Amygdala (tissue), 56 donors: ENCODE measurements around the gene IGFL2.
A peak's percentile ranks its signal among the peaks of the same experiment; 100 is the strongest.
"Not testable (repeated sequence)": the region's sequence is repeated elsewhere in the genome, so short reads cannot be mapped to it uniquely, and the experiment has no call there.

Experiments used
- DNase-seq, 56 donors: peaks; one replicate each; lab custom pipeline; 2025; lab: John Stamatoyannopoulos, UW

Gene IGFL2

GRCh38 chr19:46147791-46148288 lies at the start of gene IGFL2:
Gene IGFL2 (plus strand): TSS chr19:46148238. CDS start chr19:46148279, 41 bp downstream.
- DNase-seq = no peak

- no peak for DNase-seq
Measured at GRCh38 chr19:46100344-46100743, 47.7 kb upstream of the IGFL2 start.

GRCh38 chr19:46101293-46101692 lies 46.7 kb upstream of the IGFL2 start:
- DNase-seq = no peak

- DNase-seq = not testable (repeated sequence)
Measured at GRCh38 chr19:46102333-46102732, 45.7 kb upstream of the IGFL2 start.

DNA sequence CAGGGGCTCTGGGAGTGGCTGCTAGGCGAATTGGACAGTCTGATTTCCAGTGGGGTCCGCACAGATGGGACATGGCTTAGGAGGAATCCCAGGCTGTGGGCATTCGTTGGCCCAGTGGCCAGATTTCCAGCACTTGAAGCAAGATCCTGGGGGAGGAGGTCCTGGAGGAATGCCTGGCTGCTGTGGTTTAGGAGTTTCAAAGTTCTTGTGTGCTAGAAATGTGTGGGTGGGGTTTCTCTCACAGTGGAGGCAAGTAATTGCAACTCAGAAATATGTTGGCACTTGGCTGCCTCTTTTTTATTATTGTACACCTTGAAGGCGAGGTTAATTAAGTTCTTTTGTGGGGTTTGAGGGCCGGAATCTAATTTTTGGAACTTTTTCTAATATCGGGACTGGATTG lies 40.7 kb upstream of the IGFL2 start:
- DNase-seq = no peak

- no peak for DNase-seq
Measured at GRCh38 chr19:46109876-46110275, 38.2 kb upstream of the IGFL2 start.

GRCh38 chr19:46111376-46111775 lies 36.7 kb upstream of the IGFL2 start:
- peak in 2 of 56 donors; percentile 19 to 22 for DNase-seq

GRCh38 chr19:46112527-46112926 lies 35.5 kb upstream of the IGFL2 start:
- no peak for DNase-seq

- DNase-seq = no peak
Measured at GRCh38 chr19:46113726-46114125, 34.3 kb upstream of the IGFL2 start.

DNA sequence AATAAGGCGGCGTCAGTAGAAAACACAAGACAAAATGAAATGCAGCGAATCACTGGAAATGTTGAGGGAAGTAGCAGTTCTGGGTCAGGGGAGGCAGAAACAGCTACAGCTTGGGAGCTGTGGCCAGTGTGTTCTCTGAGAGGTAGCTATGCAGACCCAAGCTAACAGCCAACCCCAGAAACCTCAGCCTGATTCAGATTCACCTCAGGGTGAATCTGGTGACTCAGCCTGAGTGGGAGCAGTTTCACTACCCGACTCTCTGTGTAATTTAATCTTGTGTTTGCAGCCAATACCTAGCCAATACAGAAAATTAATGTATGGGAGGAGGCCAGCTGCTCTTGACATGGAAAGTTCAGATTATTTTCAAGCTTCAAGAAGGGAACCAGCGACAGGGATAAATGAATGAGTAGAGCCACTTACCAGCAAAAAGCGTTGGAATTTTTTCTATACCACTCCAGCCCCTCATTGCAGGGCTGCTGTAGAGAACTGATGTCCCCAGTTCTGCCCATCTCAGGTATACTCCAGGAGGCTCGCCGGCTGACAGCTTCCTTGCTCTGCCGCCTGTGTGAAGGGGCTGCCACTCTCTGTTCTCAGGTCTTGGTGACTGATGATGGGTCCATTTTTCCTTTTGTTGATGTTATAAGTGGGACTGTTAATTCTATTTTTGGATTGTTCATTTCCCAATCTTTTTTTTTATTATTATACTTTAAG lies 32.5 kb upstream of the IGFL2 start:
- peak in 2 of 56 donors; percentile 1 to 4 for DNase-seq

DNA sequence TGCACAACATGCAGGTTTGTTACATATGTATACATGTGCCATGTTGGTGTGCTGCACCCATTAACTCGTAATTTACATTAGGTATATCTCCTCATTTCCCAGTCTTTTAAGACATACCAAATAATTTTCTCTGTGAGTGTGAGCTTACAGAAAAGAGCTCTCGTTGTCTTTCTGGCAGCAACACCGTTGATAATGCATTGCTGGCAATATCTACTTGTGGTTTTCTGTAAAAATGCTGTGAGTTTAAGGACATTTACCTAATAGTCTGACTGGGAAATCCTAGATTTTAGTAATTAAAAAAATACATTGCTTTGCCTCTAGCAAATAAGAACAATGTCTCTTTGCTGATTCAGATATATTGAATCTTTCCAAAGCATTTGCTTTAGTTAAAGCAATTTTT lies 31.9 kb upstream of the IGFL2 start:
- no peak for DNase-seq

GRCh38 chr19:46118136-46118535 lies 29.9 kb upstream of the IGFL2 start:
- no peak for DNase-seq

DNA sequence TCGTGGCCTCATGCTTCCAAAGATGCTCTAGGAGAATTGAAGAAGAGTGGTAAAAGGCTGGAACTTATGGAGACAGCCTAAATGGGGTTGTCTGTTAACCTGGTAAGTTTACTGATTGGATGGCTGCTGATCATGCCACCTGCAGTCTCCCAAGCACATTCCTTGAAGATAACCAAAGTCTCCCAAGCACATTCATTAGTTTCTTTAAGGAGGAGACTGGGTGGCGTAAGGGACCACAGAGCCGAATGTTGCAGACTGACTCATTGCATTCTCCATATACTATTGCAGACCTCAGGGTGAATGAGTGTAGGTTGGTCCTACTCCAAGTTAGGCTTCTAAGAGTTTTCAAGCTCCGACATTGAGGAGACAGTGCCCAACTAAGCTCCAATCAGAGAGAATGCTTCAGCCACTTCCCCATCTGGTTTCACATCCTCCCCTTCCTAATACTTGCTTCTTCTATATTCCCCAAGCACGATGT lies 23.4 kb upstream of the IGFL2 start, which contains the start of gene IGFL3:
Gene IGFL3, minus strand, starts transcription at position 51 of the 478 bp plus-strand sequence. Its CDS starts 39 bp downstream, at position 12.
- DNase-seq = peak in 1 of 56 donors; percentile 29

DNA sequence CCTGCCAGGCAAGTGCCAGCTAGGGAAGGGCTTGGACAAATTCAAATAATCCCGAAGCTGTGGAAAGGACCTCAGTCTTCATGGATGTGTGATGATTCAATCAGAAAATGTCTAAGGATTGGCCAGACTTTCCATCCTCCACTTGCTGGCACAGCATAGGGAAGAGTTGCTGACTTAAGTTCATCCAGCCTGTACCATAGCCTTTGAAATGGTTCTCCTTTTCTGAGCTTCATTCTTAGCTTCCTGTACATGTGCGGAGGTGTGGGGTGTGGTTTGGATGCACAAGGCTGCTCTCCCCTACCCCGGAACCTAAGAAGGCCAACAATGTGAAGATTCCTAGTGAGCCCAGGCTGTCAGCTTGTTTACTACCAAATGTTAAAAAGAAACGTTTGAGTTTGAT lies 22.6 kb upstream of the IGFL2 start:
- no peak for DNase-seq

DNA sequence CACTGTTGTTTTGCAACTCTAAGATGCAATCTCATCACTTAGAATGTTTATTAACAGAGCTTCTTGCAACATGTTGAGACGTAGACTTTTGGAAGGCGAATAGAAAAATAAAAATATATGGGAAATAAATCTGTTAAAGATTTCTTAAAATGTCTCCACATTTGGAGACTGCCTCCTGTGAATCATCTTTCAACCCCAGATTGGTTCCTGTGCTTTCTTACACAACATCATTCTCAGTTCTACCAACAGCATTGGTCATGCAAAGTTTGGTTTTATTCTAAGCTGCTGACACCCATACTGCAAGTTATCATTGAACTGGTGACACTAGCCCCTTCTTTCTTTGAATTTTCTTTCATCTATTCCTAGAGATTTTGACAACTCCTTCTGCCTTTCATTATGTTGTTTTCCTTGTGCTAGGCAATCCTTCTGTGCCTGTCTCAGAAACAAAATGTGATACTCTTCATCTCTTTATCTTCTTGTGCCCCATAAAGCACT lies 21.9 kb upstream of the IGFL2 start:
- no peak for DNase-seq

GRCh38 chr19:46131485-46132143 lies 16.4 kb upstream of the IGFL2 start:
- no peak for DNase-seq

GRCh38 chr19:46132508-46133100 lies 15.4 kb upstream of the IGFL2 start:
- no peak for DNase-seq

DNA sequence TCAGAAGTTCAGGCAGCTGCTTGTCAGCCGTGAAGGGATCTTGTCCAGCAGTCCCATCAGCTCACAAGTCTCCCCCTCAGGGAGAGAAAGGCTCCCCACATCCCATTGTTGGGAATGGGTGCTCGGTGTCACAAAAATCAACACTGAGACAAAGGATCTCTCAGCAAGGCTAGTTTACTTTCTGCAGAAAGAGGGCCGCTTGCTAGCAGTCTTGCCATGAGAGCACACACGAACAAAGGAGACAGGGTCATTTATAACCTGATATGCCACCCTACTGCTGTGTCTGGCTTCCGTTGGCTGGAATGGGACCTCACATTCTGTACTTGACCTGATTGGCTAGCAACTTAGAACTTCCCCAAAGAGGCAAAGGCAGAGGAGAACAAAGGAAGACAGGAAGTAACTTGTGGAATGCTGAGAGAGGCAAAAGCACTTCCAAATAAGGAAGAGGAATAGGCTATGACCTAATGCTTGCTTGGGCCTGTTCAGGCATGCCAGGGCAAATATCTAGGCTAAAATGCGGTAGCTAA lies 14.9 kb upstream of the IGFL2 start:
- peak in 9 of 56 donors; percentile 2 to 54 (median 16) for DNase-seq

DNA sequence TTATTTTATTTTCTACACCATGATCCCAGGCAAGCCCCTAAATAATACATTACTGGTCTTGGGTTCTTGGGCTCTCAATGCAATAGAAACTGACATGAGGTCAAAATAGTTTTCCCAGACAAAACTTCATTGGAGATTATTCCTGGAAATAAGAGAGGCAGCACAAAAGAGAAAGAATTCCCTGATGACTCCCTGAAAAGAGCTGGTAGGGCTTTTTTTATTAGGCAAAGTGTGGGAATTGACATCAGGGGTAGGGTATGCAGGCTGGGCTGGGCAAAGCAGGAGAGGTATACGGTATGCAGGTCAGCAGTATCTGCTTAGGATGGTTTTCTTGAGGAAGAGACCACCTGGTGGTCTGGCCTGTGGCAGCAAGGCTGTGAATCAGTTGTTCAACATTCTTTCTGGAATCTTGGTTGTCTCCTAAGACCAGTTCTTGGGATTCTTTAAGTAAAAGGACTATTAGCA lies 14.2 kb upstream of the IGFL2 start:
- DNase-seq = no peak

DNA sequence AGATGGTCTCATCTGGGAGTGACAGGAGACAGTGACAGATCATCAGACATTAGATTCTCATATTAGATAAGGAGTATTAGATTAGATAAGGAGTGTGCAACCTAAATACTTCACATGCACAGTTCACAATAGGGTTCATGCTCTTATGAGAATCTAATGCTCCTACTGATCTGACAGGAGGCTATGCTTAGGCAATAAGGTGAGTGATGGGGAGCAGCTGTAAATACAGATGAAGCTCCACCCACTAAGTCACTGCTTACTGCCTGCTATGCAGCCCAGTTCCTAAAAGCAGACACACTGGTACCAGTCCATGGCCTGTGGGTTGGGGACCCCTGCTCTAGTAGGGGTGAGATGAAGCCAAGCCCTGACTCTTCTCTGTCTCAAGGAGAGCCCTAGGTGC lies 13.5 kb upstream of the IGFL2 start:
- DNase-seq = no peak
